ENCODE results near the gene C17orf67. TPM values are rescaled to one million over a fixed set of nuclear protein-coding genes. Genes with fewer than 3 reads are reported as not detected.
A peak's percentile ranks its signal among the peaks of the same experiment; 100 is the strongest.

The C17orf67 gene
- total RNA-seq, 4 donors from 2014 or later, result 0.52 to 3.7 (median 1.0) TPM

- no peak for TF ChIP-seq EP300 (IDR thresholded peaks at IDR 0.05)
- TF ChIP-seq POLR2A (IDR thresholded peaks at IDR 0.05), result no peak
- TF ChIP-seq POLR2AphosphoS5 (IDR thresholded peaks at IDR 0.05), result no peak
- TF ChIP-seq CTCF (IDR thresholded peaks at IDR 0.05), result no peak
- no peaks in the 10 kb centered on the region for H3K9me3 ChIP-seq
- H3K36me3 ChIP-seq, result no peaks in the 10 kb centered on the region
- DNase-seq (ENCODE audit: low spot score in 2 of 2), result no peak
- peaks cover 13% of the 10 kb centered on the region for H3K4me1 ChIP-seq
- no peaks in the 10 kb centered on the region for H3K27me3 ChIP-seq
- peak overlapping the region; percentile 79 for H3K27ac ChIP-seq
- WGBS, result 25% methylated on average over 3 of the region's 3 CpGs
- H3K4me3 ChIP-seq, result no peak overlapping the region
Measured at GRCh38 chr17:56808503-56808902, 25.2 kb downstream of the C17orf67 start.

GRCh38 chr17:56807723-56808122 is 26.0 kb downstream of the C17orf67 start:
- Histone ChIP-seq H3K27ac (peak overlapping the region; percentile 79), H3K36me3 (no peaks in the 10 kb centered on the region), H3K4me3 (no peak overlapping the region), H3K27me3 (no peaks in the 10 kb centered on the region), H3K9me3 (no peaks in the 10 kb centered on the region), H3K4me1 (peaks cover 13% of the 10 kb centered on the region)
- TF ChIP-seq POLR2AphosphoS5 (IDR thresholded peaks at IDR 0.05), result no peak
- WGBS, result 94% methylated on average over 3 of the region's 3 CpGs
- DNase-seq (ENCODE audit: low spot score in 2 of 2), result no peak

GRCh38 chr17:56806949-56807348 is 26.8 kb downstream of the C17orf67 start:
- Histone ChIP-seq H3K36me3 (no peaks in the 10 kb centered on the region), H3K4me3 (no peak overlapping the region), H3K9me3 (no peaks in the 10 kb centered on the region), H3K4me1 (peaks cover 13% of the 10 kb centered on the region), H3K27me3 (no peaks in the 10 kb centered on the region), H3K27ac (no peak overlapping the region)
- no peak for DNase-seq (ENCODE audit: low spot score in 2 of 2)
- TF ChIP-seq POLR2AphosphoS5 (IDR thresholded peaks at IDR 0.05) (no peak), CTCF (IDR thresholded peaks at IDR 0.05) (no peak), POLR2A (IDR thresholded peaks at IDR 0.05) (no peak), EP300 (IDR thresholded peaks at IDR 0.05) (no peak)
- 87% methylated on average over 4 of the region's 4 CpGs for WGBS

GRCh38 chr17:56804454-56804853 is 29.3 kb downstream of the C17orf67 start:
- no peak overlapping the region for H3K27ac ChIP-seq

GRCh38 chr17:56803071-56803470 is 30.6 kb downstream of the C17orf67 start:
- H3K27me3 ChIP-seq, result no peaks in the 10 kb centered on the region
- H3K9me3 ChIP-seq, result no peaks in the 10 kb centered on the region
- TF ChIP-seq CTCF (IDR thresholded peaks at IDR 0.05) (no peak), EP300 (IDR thresholded peaks at IDR 0.05) (no peak), POLR2AphosphoS5 (IDR thresholded peaks at IDR 0.05) (no peak), POLR2A (IDR thresholded peaks at IDR 0.05) (no peak)
- 77% methylated on average over 1 of the region's 1 CpG for WGBS
- DNase-seq (ENCODE audit: low spot score in 2 of 2), result no peak
- H3K27ac ChIP-seq, result no peak overlapping the region
- H3K4me3 ChIP-seq, result no peak overlapping the region
- no peaks in the 10 kb centered on the region for H3K36me3 ChIP-seq
- H3K4me1 ChIP-seq, result peaks cover 4% of the 10 kb centered on the region

More at GRCh38 chr17:56804454-56804853, 29.3 kb downstream of the C17orf67 start:
- H3K4me3 ChIP-seq, result no peak overlapping the region
- H3K27me3 ChIP-seq, result no peaks in the 10 kb centered on the region
- H3K9me3 ChIP-seq, result no peaks in the 10 kb centered on the region
- peaks cover 13% of the 10 kb centered on the region for H3K4me1 ChIP-seq
- no peak for DNase-seq (ENCODE audit: low spot score in 2 of 2)
- WGBS, result 75% methylated on average over 3 of the region's 3 CpGs
- no peaks in the 10 kb centered on the region for H3K36me3 ChIP-seq
- TF ChIP-seq POLR2AphosphoS5 (IDR thresholded peaks at IDR 0.05) (no peak), EP300 (IDR thresholded peaks at IDR 0.05) (no peak)

GRCh38 chr17:56801459-56802178 is 32.1 kb downstream of the C17orf67 start:
- H3K27ac ChIP-seq, result no peak overlapping the region
- no peak for DNase-seq (ENCODE audit: low spot score in 2 of 2)
- H3K4me3 ChIP-seq, result no peak overlapping the region
- WGBS, result 79% methylated on average over 4 of the region's 4 CpGs
- no peaks in the 10 kb centered on the region for H3K9me3 ChIP-seq
- no peaks in the 10 kb centered on the region for H3K4me1 ChIP-seq
- no peaks in the 10 kb centered on the region for H3K36me3 ChIP-seq
- H3K27me3 ChIP-seq, result no peaks in the 10 kb centered on the region
- TF ChIP-seq EP300 (IDR thresholded peaks at IDR 0.05) (no peak), POLR2AphosphoS5 (IDR thresholded peaks at IDR 0.05) (no peak), CTCF (IDR thresholded peaks at IDR 0.05) (no peak)
